GM20431 (cell line): ENCODE results near the gene NBEAL1.
"Not testable (repeated sequence)": the region's sequence is repeated elsewhere in the genome, so short reads cannot be mapped to it uniquely, and the experiment has no call there.

Experiments used
- in situ Hi-C: fragments of 300-500 bp; cut with MseI, MboI; formaldehyde crosslinking; loops from one replicate; pipeline ENCODE4 v1.15.0; 2020; ENCODE audit warnings: low sequenced_read_pairs; ENCODE audit not compliant: unreplicated experiment

The NBEAL1 gene

GRCh38 chr2:203195331-203196036, 180.8 kb downstream of the NBEAL1 start:
- in situ Hi-C loops, result no loop called here

DNA sequence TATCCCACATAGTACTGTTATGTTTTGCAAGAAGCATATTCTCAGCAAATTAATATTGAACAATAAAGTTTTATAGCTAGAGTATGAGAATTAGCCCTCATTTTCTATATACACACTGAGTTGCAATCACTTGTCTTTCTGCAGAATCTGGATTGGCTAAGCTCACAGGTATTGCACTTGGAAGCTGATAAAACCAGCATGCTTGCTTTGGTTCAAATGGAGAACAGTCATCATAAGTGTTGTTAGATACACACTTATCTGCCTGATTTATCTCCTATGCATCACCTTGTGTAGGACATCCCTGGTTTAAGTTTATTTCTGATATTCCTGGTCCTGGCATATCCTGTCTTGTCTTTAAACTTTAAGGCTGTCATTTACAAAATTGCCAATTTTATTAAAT, 186.2 kb downstream of the NBEAL1 start:
- in situ Hi-C loops, result no loop called here

- in situ Hi-C loops, result no loop called here
Measured at GRCh38 chr2:203201426-203201825, 186.8 kb downstream of the NBEAL1 start.

DNA sequence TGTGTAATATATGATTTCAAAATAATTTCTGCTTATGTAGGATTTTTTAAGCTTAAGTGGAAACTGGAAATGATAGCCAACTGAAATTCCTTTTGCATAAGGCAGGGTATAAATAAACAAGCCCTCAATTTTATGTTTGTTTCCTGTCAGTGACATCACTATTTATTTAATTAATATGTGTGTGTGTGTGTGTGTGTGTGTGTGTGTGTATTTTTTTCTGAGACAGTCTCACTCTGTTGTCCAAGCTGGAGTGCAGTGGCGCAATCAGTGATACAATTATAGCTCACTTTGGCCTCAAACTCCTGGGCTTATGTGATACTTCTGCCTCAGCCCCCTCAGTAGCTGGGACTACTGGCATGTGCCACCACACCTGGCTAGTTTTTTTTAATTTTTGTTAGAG, 194.9 kb downstream of the NBEAL1 start:
- in situ Hi-C loops, result no loop called here

DNA sequence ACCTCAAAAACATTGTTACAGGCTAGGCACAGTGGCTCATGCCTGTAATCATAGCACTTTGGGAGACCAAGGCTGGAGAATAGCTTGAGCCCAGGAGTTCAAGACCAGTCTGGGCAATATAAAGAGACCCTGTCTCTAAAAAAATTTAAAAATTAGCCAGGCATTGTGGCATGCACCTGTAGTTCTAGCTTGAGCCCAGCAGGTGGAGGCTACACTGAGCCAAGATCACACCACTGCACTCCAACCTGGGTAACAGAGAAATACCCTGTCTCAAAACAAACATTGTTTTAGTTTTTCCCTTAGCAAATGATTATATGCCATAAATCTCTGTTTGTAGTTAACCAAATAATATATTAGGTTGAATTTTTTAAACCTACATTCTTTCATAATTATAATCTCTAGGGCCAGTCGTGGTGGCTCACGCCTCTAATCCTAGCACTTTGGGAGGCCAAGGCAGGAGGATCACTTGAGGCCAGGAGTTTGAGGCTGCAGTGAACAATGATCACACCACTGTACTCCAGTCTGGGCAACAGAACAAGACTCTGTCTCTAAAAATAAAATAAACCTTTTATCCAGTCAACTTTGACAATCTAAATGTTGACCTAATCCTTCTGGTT, 210.9 kb downstream of the NBEAL1 start:
- in situ Hi-C loops, result no loop called here

- in situ Hi-C loops, result not testable (repeated sequence)
Measured at GRCh38 chr2:203229674-203230073, 215.0 kb downstream of the NBEAL1 start.

DNA sequence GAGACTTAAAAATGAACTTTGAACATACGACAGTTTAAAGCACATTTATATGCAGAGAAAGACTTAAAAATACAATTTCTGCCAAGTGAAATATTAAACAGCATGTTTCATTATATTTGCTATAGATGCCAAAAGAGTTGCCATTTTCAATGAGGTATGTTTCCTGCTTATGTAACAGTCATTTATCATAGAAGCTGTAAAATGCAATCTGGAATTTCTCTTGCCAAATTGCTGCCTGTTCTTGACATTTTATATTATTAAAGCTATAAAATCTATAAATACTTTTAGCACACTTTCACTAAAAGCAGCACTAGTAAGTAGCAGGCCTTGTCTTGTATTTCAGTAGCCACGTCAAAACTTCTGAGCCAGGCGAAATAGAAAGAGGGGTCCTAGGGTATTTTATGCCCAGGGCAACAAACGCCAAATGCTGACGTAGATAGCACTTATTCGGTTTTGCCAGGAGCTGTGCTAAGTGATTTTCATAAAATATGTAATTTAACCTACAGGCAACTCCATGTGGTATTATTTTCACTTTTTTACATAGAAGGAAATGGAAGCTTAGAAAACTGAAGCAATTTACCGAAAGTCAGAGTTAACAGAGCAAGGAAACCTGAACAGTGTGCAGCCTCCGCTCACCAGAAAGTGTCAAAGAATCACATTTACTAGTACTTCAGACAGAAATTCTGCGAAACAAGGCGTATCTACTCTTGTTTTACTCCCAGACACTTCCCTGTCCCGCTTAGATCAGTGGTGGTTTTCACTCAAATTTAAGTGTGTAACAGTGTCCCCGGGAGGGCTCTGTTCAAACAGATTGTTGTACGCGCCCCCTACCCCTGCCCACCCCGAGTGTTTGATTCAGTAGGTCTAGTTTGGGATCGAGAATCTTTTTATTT, 222.9 kb downstream of the NBEAL1 start:
- in situ Hi-C loops, result no loop called here

DNA sequence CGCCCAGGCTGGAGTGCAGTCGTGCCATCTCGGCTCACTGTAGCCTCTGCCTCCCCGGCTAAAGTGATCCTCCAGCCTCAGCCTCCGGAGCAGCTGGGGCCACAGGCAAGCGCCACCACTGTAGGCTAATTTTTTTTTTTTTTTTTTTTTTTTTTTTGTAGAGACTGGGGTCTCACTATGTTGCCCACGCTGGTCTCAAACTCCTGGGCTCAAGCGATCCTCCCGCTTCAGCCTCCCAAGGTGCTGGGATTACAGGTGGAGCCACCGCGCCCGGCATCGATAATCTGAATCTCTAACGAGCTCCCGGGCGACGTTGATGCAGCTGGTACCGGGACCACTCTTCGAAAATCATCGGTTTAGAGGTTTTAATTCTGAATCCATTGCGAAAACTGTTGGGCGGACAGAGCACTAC, 223.6 kb downstream of the NBEAL1 start:
- in situ Hi-C loops, result no loop called here

- in situ Hi-C loops, result no loop called here
Measured at GRCh38 chr2:203238704-203239526, 224.2 kb downstream of the NBEAL1 start, which contains the start of gene CYP20A1. Gene CYP20A1, plus strand, starts transcription at chr2:203239018. Its CDS starts 45 bp downstream, at chr2:203239063.

- in situ Hi-C loops, result no loop called here
Measured at GRCh38 chr2:203240491-203240890, 225.8 kb downstream of the NBEAL1 start.

GRCh38 chr2:203242518-203242917, 227.8 kb downstream of the NBEAL1 start:
- in situ Hi-C loops, result no loop called here

DNA sequence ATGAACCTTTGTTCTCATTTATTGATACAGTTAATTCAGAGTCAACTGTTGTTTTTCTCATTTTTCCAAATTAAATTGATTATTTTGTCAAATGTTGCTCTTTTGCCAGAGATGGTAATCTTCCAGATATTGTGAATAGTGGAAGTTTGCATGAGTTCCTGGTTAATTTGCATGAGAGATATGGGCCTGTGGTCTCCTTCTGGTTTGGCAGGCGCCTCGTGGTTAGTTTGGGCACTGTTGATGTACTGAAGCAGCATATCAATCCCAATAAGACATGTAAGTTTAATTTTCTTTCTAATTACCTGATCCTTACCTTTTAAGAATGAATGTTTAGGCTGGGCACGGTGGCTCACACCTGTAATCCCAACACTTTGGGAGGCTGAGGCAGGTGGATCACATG, 232.0 kb downstream of the NBEAL1 start:
- in situ Hi-C loops, result no loop called here

DNA sequence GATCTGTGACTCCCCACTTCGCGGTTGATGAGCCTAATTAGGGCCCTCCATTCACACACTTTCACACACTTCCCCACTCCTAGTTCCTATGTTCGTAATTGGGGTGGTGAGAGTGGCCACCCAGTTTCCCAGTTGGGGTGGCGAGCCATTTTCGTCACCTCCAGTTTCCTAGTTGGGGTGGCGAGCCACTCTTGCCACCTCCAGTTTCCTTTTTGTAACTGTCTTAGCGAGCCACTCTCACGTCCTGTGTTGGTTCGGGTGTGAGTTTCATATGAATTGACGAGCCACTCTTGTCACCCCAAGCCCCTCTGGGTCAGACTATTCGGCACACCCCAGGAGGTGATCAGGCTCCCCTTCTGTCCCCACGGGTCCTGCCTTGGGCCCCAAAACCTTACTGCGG, 238.1 kb downstream of the NBEAL1 start:
- in situ Hi-C loops, result no loop called here

GRCh38 chr2:203253422-203254095, 238.9 kb downstream of the NBEAL1 start:
- in situ Hi-C loops, result not testable (repeated sequence)

GRCh38 chr2:203261326-203262159, 246.9 kb downstream of the NBEAL1 start:
- in situ Hi-C loops, result no loop called here
